Measurements from ENCODE around the gene AOPEP.

The AOPEP gene

GRCh38 chr9:95071925-95072324 is 345.4 kb downstream of the AOPEP start:
- H3K4me3 ChIP-seq (replicated peaks; ENCODE audit: low read depth, low read length), result no peak overlapping the region
- H3K36me3 ChIP-seq (ENCODE audit: control insufficient read depth, insufficient read depth, low read length), result no peaks in the 10 kb centered on the region; the same call in 1 of the 2 replicates
- H3K27me3 ChIP-seq (replicated peaks; ENCODE audit: control insufficient read depth, insufficient read depth, low read length), result no peaks in the 10 kb centered on the region
- TF ChIP-seq CTCF (IDR thresholded peaks at IDR 0.05; ENCODE audit: insufficient read depth, low read length, poor library complexity, severe bottlenecking), result no peak
- no peak for DNase-seq (ENCODE audit: extremely low read depth, insufficient read length)

- H3K36me3 ChIP-seq (ENCODE audit: control insufficient read depth, insufficient read depth, low read length), result no peaks in the 10 kb centered on the region; the same call in 1 of the 2 replicates
- no peak for DNase-seq (ENCODE audit: extremely low read depth, insufficient read length)
- no peak for TF ChIP-seq CTCF (IDR thresholded peaks at IDR 0.05; ENCODE audit: insufficient read depth, low read length, poor library complexity, severe bottlenecking)
- H3K4me3 ChIP-seq (replicated peaks; ENCODE audit: low read depth, low read length), result no peak overlapping the region
- no peaks in the 10 kb centered on the region for H3K27me3 ChIP-seq (replicated peaks; ENCODE audit: control insufficient read depth, insufficient read depth, low read length)
These were observed 346.6 kb downstream of the AOPEP start for GRCh38 chr9:95073042-95073607.

GRCh38 chr9:95073918-95074317 is 347.4 kb downstream of the AOPEP start:
- Histone ChIP-seq H3K27me3 (replicated peaks; ENCODE audit: control insufficient read depth, insufficient read depth, low read length) (no peaks in the 10 kb centered on the region), H3K36me3 (ENCODE audit: control insufficient read depth, insufficient read depth, low read length) (no peaks in the 10 kb centered on the region), H3K4me3 (replicated peaks; ENCODE audit: low read depth, low read length) (no peak overlapping the region)
- no peak for TF ChIP-seq CTCF (IDR thresholded peaks at IDR 0.05; ENCODE audit: insufficient read depth, low read length, poor library complexity, severe bottlenecking)
- no peak for DNase-seq (ENCODE audit: extremely low read depth, insufficient read length)

- no peak for TF ChIP-seq CTCF (IDR thresholded peaks at IDR 0.05; ENCODE audit: insufficient read depth, low read length, poor library complexity, severe bottlenecking)
- H3K36me3 ChIP-seq (ENCODE audit: control insufficient read depth, insufficient read depth, low read length), result no peaks in the 10 kb centered on the region
- no peak for DNase-seq (ENCODE audit: extremely low read depth, insufficient read length)
- H3K27me3 ChIP-seq (replicated peaks; ENCODE audit: control insufficient read depth, insufficient read depth, low read length), result no peaks in the 10 kb centered on the region
- no peak overlapping the region for H3K4me3 ChIP-seq (replicated peaks; ENCODE audit: low read depth, low read length)
These were observed 348.1 kb downstream of the AOPEP start for GRCh38 chr9:95074632-95075031.

GRCh38 chr9:95075700-95076099 is 349.2 kb downstream of the AOPEP start:
- TF ChIP-seq CTCF (IDR thresholded peaks at IDR 0.05; ENCODE audit: insufficient read depth, low read length, poor library complexity, severe bottlenecking), result no peak
- no peak overlapping the region for H3K4me3 ChIP-seq (replicated peaks; ENCODE audit: low read depth, low read length)
- no peaks in the 10 kb centered on the region for H3K27me3 ChIP-seq (replicated peaks; ENCODE audit: control insufficient read depth, insufficient read depth, low read length)
- no peak for DNase-seq (ENCODE audit: extremely low read depth, insufficient read length)
- H3K36me3 ChIP-seq (ENCODE audit: control insufficient read depth, insufficient read depth, low read length), result no peaks in the 10 kb centered on the region

- H3K27me3 ChIP-seq (replicated peaks; ENCODE audit: control insufficient read depth, insufficient read depth, low read length), result no peaks in the 10 kb centered on the region
- DNase-seq (ENCODE audit: extremely low read depth, insufficient read length), result no peak
- TF ChIP-seq CTCF (IDR thresholded peaks at IDR 0.05; ENCODE audit: insufficient read depth, low read length, poor library complexity, severe bottlenecking), result no peak
- H3K36me3 ChIP-seq (ENCODE audit: control insufficient read depth, insufficient read depth, low read length), result peaks cover 2% of the 10 kb centered on the region; the same call in 1 of the 2 replicates
- H3K4me3 ChIP-seq (replicated peaks; ENCODE audit: low read depth, low read length), result no peak overlapping the region
These were observed 350.2 kb downstream of the AOPEP start for GRCh38 chr9:95076696-95077052.

All from GM06990 (cell line).